Measurements from ENCODE around the gene NPBWR2.

DNA sequence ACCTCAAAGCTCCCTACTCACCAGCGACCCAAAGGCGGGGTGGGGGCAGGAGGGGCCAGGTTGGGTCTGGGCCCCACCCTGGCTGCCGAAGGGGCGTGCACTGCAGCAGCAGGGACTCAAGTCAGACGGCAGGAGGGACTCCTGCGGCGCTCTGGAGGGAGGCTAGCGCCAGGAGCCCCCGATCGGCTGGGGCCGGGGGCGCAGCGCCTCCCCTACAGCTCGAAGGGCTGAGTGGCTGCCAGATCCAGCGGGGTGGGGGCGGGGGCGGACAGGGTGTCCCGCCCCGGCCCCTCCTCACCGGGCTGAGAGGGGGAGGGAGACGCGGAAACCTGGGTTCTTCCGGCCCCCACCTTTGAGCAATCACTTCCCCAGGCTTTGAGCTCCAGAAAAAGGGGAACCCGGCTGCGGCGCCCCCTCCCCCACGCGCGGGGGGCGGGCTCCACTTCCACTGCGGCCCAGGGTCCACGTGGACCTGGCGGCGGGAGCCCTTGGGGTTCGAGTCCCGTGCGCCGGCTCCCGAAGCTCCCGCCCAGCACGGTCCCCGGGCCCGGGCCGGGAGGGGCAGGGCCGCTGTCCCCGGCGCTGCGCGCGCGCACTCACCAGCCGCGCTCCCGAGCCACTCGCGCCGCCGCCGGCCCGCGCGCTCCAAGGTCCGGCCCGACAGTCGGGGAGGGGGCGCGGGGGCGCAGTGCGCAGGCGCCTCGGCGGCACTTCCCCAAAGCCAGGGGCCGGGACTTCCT is 27.9 kb downstream of the NPBWR2 start, which contains the start of gene RGS19:
- TF ChIP-seq, protein P1, sequence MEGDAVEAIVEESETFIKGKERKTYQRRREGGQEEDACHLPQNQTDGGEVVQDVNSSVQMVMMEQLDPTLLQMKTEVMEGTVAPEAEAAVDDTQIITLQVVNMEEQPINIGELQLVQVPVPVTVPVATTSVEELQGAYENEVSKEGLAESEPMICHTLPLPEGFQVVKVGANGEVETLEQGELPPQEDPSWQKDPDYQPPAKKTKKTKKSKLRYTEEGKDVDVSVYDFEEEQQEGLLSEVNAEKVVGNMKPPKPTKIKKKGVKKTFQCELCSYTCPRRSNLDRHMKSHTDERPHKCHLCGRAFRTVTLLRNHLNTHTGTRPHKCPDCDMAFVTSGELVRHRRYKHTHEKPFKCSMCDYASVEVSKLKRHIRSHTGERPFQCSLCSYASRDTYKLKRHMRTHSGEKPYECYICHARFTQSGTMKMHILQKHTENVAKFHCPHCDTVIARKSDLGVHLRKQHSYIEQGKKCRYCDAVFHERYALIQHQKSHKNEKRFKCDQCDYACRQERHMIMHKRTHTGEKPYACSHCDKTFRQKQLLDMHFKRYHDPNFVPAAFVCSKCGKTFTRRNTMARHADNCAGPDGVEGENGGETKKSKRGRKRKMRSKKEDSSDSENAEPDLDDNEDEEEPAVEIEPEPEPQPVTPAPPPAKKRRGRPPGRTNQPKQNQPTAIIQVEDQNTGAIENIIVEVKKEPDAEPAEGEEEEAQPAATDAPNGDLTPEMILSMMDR (optimal IDR thresholded peaks at IDR 0.05 in 1 of 3, IDR thresholded peaks at IDR 0.05 in 1 of 3, conservative IDR thresholded peaks at IDR 0.05 in 1 of 3; ENCODE audit: extremely low read depth in 1 of 3, insufficient read depth in 2 of 3, low read length in 3 of 3), result no peak
- TF ChIP-seq EZH2 (IDR thresholded peaks at IDR 0.05; ENCODE audit: low read length), result no peak

Measured in keratinocyte (primary cell).